Osteoblast (primary cell): ENCODE data around the gene SLC41A3. TPM values are rescaled to one million over a fixed set of nuclear protein-coding genes. Genes with fewer than 3 reads are reported as not detected.
A peak's percentile ranks its signal among the peaks of the same experiment; 100 is the strongest.

ENCODE experiments used
- DNase-seq: peaks from one replicate; pipeline ENCODE4 v3.0.0; 2011; ENCODE audit warnings: low spot score, mixed read lengths; ENCODE audit not compliant: insufficient read length; ENCODE audit errors: missing footprints
- H2AFZ ChIP-seq: 2 replicates; pipeline ENCODE4 v1.6.0; 2011; ENCODE audit warnings: mild to moderate bottlenecking, low read length
- H3K27ac ChIP-seq: 2 replicates; pipeline ENCODE4 v1.5.1; 2011; ENCODE audit warnings: mild to moderate bottlenecking, low read depth, low read length, moderate library complexity
- H3K27me3 ChIP-seq: 2 replicates; pipeline ENCODE4 v1.6.0; 2012; ENCODE audit warnings: mild to moderate bottlenecking, control low read depth, inconsistent platforms, low read length, moderate library complexity; ENCODE audit not compliant: insufficient read depth
- H3K36me3 ChIP-seq: 2 replicates; pipeline ENCODE4 v1.5.1; 2011; ENCODE audit warnings: mild to moderate bottlenecking, low read length, control low read depth, moderate library complexity; ENCODE audit not compliant: insufficient read depth
- H3K4me1 ChIP-seq: 2 replicates; pipeline ENCODE4 v1.5.1; 2011; ENCODE audit warnings: mild to moderate bottlenecking, low read length, control low read depth, moderate library complexity; ENCODE audit not compliant: insufficient read depth
- H3K4me2 ChIP-seq: 2 replicates; pipeline ENCODE4 v1.6.0; 2011; ENCODE audit warnings: mild to moderate bottlenecking, low read length; ENCODE audit not compliant: insufficient read depth
- H3K4me3 ChIP-seq: fragments of 200-600 bp; sonication (generic); 3 replicates; pipeline ENCODE4 v1.5.1; 2012; ENCODE audit warnings: mild to moderate bottlenecking, low read length, inconsistent platforms; ENCODE audit not compliant: insufficient read depth
- H3K79me2 ChIP-seq: 2 replicates; pipeline ENCODE4 v1.6.0; 2012; ENCODE audit warnings: mild to moderate bottlenecking, low read length, control low read depth, inconsistent platforms; ENCODE audit not compliant: insufficient read depth
- H3K9me3 ChIP-seq: 2 replicates; pipeline ENCODE4 v1.5.1; 2011; ENCODE audit warnings: low read depth, low read length, control low read depth
- H4K20me1 ChIP-seq: 2 replicates; pipeline ENCODE4 v1.6.0; 2012; ENCODE audit warnings: mild to moderate bottlenecking, low read length, control low read depth; ENCODE audit not compliant: insufficient read depth
- total RNA-seq: library from RNA; depleted of rRNA; stranded (reverse); fragments of >200 nt; gene quantifications from 2 replicates; pipeline ENCODE4 v1.2.3, GENCODE V29; 2012
- TF ChIP-seq, protein P1 (sequence below): IDR thresholded peaks from 2 replicates; pipeline ENCODE4 v1.5.1; 2011; ENCODE audit warnings: mild to moderate bottlenecking, low read depth, low read length, moderate library complexity; ENCODE audit errors: extremely low read depth

Gene SLC41A3
- total RNA-seq, 1 donor: 59.4 TPM

DNA sequence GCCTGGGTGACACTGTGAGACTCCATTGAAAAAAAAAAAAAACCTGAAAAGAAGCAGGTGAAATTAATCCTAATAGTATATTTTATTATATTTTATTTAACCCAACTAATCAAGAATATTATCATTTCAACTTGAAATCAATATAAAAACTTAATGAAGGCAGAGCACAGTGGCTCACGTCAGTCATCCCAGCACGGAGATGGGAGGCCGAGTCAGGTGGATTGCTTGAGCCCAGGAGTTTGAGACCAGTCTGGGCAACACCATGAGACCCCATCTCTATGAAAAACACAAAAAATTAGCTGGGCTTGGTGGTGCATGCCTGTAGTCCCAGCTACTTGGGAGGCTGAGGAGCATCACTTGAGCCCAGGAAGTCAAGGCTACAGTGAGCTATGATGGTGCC is 33.3 kb upstream of the SLC41A3 start:
- H3K79me2 ChIP-seq: no peaks in the 10 kb centered on the region
- H3K27ac ChIP-seq: no peak overlapping the region
- H3K27me3 ChIP-seq: peaks cover 20% of the 10 kb centered on the region
- H3K36me3 ChIP-seq: no peaks in the 10 kb centered on the region
- no peak for DNase-seq
- H2AFZ ChIP-seq: no peak overlapping the region
- H3K4me1 ChIP-seq: no peaks in the 10 kb centered on the region
- no peak overlapping the region for H3K4me3 ChIP-seq
- H4K20me1 ChIP-seq: no peaks in the 10 kb centered on the region
- H3K4me2 ChIP-seq: no peak overlapping the region
- no peaks in the 10 kb centered on the region for H3K9me3 ChIP-seq
- TF ChIP-seq, protein P1, sequence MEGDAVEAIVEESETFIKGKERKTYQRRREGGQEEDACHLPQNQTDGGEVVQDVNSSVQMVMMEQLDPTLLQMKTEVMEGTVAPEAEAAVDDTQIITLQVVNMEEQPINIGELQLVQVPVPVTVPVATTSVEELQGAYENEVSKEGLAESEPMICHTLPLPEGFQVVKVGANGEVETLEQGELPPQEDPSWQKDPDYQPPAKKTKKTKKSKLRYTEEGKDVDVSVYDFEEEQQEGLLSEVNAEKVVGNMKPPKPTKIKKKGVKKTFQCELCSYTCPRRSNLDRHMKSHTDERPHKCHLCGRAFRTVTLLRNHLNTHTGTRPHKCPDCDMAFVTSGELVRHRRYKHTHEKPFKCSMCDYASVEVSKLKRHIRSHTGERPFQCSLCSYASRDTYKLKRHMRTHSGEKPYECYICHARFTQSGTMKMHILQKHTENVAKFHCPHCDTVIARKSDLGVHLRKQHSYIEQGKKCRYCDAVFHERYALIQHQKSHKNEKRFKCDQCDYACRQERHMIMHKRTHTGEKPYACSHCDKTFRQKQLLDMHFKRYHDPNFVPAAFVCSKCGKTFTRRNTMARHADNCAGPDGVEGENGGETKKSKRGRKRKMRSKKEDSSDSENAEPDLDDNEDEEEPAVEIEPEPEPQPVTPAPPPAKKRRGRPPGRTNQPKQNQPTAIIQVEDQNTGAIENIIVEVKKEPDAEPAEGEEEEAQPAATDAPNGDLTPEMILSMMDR: no peak

DNA sequence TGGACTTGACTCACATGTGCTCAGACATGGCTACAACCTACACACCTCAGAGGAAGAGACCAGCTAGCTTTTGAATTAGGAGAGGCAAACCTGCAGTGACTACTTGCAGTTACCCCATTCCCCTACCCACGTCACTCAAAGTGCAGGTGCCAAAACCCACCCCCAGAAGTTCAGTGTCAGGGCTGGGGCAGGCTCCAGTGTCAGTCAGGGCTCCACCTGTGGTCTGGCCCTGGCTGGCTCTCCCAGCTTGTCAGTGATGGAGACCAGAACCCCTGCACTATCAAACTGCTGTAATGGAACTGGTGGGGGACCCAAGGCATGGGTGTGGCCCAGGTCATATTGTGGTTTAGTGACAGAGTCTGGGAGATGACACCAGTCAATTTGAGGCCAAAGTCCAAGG is 32.6 kb upstream of the SLC41A3 start:
- Histone ChIP-seq H3K27me3 (peaks cover 14% of the 10 kb centered on the region), H3K36me3 (no peaks in the 10 kb centered on the region), H4K20me1 (no peaks in the 10 kb centered on the region), H3K4me3 (no peak overlapping the region), H3K79me2 (no peaks in the 10 kb centered on the region), H3K4me1 (no peaks in the 10 kb centered on the region), H3K27ac (no peak overlapping the region), H3K9me3 (no peaks in the 10 kb centered on the region), H3K4me2 (no peak overlapping the region), H2AFZ (no peak overlapping the region)
- DNase-seq: no peak
- TF ChIP-seq, protein P1: no peak

DNA sequence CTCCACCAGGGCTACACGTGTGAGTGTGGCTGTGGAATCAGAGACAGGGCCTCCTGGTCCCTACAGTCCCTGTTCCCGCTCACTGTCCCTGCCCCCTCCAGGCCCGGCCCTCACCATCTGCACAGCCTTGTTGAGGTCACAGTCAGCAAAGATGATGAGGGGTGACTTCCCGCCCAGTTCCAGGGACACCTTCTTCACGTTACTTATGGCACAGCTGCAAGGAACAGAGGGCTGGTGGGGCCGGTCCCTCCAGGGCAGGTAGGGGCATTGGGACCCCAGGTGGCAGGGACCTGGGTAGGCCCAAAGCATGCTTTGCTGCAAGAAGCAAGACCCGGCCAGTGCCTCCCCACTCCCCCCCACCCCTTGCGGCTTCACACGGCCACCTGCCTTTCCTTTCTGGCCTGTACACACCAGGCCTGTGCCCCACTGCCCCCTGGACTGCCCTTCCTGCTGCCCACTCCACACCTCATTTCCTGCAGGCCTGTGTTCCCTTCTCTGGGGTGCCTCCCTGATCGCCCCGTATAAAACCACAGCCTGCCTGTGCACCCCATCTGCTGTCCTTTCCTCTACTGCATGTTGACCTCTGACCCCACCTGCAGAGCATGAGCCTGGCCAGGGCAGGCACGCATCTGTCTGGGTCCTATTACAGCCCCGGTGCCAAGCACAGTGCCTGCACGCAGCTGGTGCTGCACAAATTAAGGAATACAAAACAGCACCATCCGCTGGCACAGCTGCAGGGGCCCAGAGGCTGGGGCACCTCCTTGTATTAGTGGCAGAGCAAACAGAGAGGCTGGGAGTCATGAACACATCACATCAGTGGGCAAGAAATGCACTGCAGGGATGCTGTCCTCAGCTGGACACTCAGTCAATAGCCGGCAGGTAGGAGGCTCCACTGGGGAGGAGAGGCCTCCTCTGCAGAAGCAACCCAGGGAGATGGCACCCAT is 30.8 kb upstream of the SLC41A3 start:
- H2AFZ ChIP-seq: no peak overlapping the region
- TF ChIP-seq, protein P1: no peak
- H3K79me2 ChIP-seq: no peaks in the 10 kb centered on the region

DNA sequence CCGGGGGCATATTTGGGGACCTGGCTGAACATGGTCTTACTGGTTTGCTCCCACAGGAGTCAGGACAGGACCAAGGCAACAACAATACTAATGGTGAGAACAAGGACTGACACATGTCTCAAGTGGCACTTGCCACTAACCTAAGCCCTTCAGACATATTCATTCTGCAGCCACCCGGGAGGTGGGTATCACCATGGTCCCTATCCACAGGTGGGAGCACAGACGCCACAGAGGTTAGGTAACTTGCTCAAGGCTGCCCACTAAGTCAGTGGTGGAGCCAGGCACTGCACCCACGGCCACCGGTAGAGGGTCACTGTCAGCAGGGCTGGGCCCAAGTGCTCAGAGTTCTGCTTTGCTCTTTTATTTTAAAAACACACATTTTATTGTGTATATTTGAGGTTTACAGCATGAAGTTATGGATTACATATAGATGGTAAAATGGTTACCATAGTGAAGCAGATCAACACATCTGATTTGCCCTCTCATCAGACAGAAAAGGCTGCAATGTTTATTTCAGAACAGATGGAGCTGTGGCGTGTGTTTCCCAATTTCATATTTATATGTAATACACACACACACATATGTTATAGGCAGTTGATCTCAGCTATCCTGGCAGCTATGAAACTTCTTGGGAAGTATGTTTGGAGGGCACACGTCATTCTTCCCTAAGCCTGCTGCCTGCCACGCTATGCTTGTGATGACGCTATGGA is 30.0 kb upstream of the SLC41A3 start:
- H3K9me3 ChIP-seq: no peaks in the 10 kb centered on the region
- no peaks in the 10 kb centered on the region for H3K4me1 ChIP-seq
- H3K27me3 ChIP-seq: no peaks in the 10 kb centered on the region
- no peak overlapping the region for H3K4me3 ChIP-seq
- H3K36me3 ChIP-seq: no peaks in the 10 kb centered on the region
- no peaks in the 10 kb centered on the region for H3K79me2 ChIP-seq
- peak; percentile 90 for DNase-seq
- H2AFZ ChIP-seq: no peak overlapping the region
- H4K20me1 ChIP-seq: no peaks in the 10 kb centered on the region
- H3K27ac ChIP-seq: no peak overlapping the region
- TF ChIP-seq, protein P1: peak; percentile 34
- H3K4me2 ChIP-seq: no peak overlapping the region

More for the DNA sequence above, 30.8 kb upstream of the SLC41A3 start:
- H3K27me3 ChIP-seq: peaks cover 2% of the 10 kb centered on the region
- H3K4me3 ChIP-seq: no peak overlapping the region
- H3K4me2 ChIP-seq: no peak overlapping the region
- no peaks in the 10 kb centered on the region for H4K20me1 ChIP-seq
- H3K9me3 ChIP-seq: no peaks in the 10 kb centered on the region
- no peak overlapping the region for H3K27ac ChIP-seq
- DNase-seq: no peak
- H3K4me1 ChIP-seq: no peaks in the 10 kb centered on the region
- H3K36me3 ChIP-seq: no peaks in the 10 kb centered on the region
